Adipocyte (in vitro differentiated cells): ENCODE results near the gene STUB1.
A peak's percentile ranks its signal among the peaks of the same experiment; 100 is the strongest.

Experiments used
- DNase-seq: peaks from one replicate; pipeline ENCODE4 v3.0.0-alpha.2; 2015; ENCODE audit warnings: low read depth
- H3K27me3 ChIP-seq: replicated peaks from 2 replicates; pipeline ENCODE4 v1.7.0; 2013; ENCODE audit warnings: mild to moderate bottlenecking, low read length, moderate library complexity; ENCODE audit not compliant: control insufficient read depth, insufficient read depth
- H3K36me3 ChIP-seq: 2 replicates; pipeline ENCODE4 v1.7.0; 2013; ENCODE audit warnings: low read length, mild to moderate bottlenecking, moderate library complexity; ENCODE audit not compliant: control insufficient read depth, insufficient read depth, severe bottlenecking
- H3K4me1 ChIP-seq: 2 replicates; pipeline ENCODE4 v1.7.0; 2013; ENCODE audit warnings: mild to moderate bottlenecking, low read length, moderate library complexity; ENCODE audit not compliant: control insufficient read depth, insufficient read depth
- H3K4me3 ChIP-seq: 2 replicates; pipeline ENCODE4 v1.7.0; 2013; ENCODE audit warnings: mild to moderate bottlenecking, low read length, moderate library complexity
- H3K9ac ChIP-seq: 2 replicates; pipeline ENCODE4 v1.7.0; 2013; ENCODE audit warnings: mild to moderate bottlenecking, low read length, moderate library complexity
- H3K9me3 ChIP-seq: 2 replicates; pipeline ENCODE4 v1.7.0; 2013; ENCODE audit warnings: mild to moderate bottlenecking, low read length, moderate library complexity; ENCODE audit not compliant: control insufficient read depth

Gene STUB1

GRCh38 chr16:637081-638018 is 42.9 kb upstream of the STUB1 start:
- Histone ChIP-seq H3K9me3 (no peaks in the 10 kb centered on the region), H3K4me3 (peak overlapping the region; percentile 87), H3K9ac (peak overlapping the region; percentile 93), H3K27me3 (no peaks in the 10 kb centered on the region), H3K36me3 (peaks cover 7% of the 10 kb centered on the region), H3K4me1 (peaks cover 5% of the 10 kb centered on the region)
- peak; percentile 96 for DNase-seq

GRCh38 chr16:638034-638543 is 42.1 kb upstream of the STUB1 start:
- peaks cover 7% of the 10 kb centered on the region for H3K36me3 ChIP-seq
- no peak for DNase-seq
- H3K4me3 ChIP-seq = no peak overlapping the region
- H3K27me3 ChIP-seq = no peaks in the 10 kb centered on the region
- H3K4me1 ChIP-seq = peaks cover 7% of the 10 kb centered on the region
- no peaks in the 10 kb centered on the region for H3K9me3 ChIP-seq
- no peak overlapping the region for H3K9ac ChIP-seq

- Histone ChIP-seq H3K4me1 (peaks cover 9% of the 10 kb centered on the region), H3K27me3 (no peaks in the 10 kb centered on the region), H3K9me3 (no peaks in the 10 kb centered on the region), H3K36me3 (peaks cover 5% of the 10 kb centered on the region), H3K9ac (no peak overlapping the region), H3K4me3 (no peak overlapping the region)
- no peak for DNase-seq
Observed at GRCh38 chr16:638836-639235, 41.4 kb upstream of the STUB1 start.

GRCh38 chr16:640614-641013 is 39.6 kb upstream of the STUB1 start:
- DNase-seq = no peak
- no peaks in the 10 kb centered on the region for H3K36me3 ChIP-seq
- H3K9ac ChIP-seq = peak overlapping the region; percentile 96
- no peaks in the 10 kb centered on the region for H3K27me3 ChIP-seq
- no peaks in the 10 kb centered on the region for H3K9me3 ChIP-seq
- H3K4me1 ChIP-seq = peaks cover 13% of the 10 kb centered on the region
- no peak overlapping the region for H3K4me3 ChIP-seq

GRCh38 chr16:641326-642188 is 38.7 kb upstream of the STUB1 start, which contains the start of gene MCRIP2:
MCRIP2 (plus strand) TSS chr16:641828; CDS start chr16:641992, 164 bp downstream.
- Histone ChIP-seq H3K4me3 (peak within 1 kb of the TSS; percentile 87), H3K9me3 (no peaks in the 10 kb centered on the region), H3K9ac (peak within 1 kb of the TSS; percentile 96), H3K27me3 (no peaks in the 10 kb centered on the region), H3K4me1 (peaks cover 22% of the 10 kb centered on the region), H3K36me3 (no peaks in the 10 kb centered on the region)
- DNase-seq = peak; percentile 89

- Histone ChIP-seq H3K4me1 (peaks cover 28% of the 10 kb centered on the region), H3K9ac (peak overlapping the region; percentile 96), H3K27me3 (no peaks in the 10 kb centered on the region), H3K9me3 (no peaks in the 10 kb centered on the region), H3K36me3 (no peaks in the 10 kb centered on the region), H3K4me3 (peak overlapping the region; percentile 87)
- DNase-seq = peak; percentile 47
Observed at GRCh38 chr16:642189-643049, 37.8 kb upstream of the STUB1 start.

- no peak for DNase-seq
- no peaks in the 10 kb centered on the region for H3K27me3 ChIP-seq
- H3K4me3 ChIP-seq = peak overlapping the region; percentile 87
- no peaks in the 10 kb centered on the region for H3K9me3 ChIP-seq
- H3K9ac ChIP-seq = peak overlapping the region; percentile 96
- no peaks in the 10 kb centered on the region for H3K36me3 ChIP-seq
- H3K4me1 ChIP-seq = peaks cover 28% of the 10 kb centered on the region
Observed at GRCh38 chr16:643050-643368, 37.2 kb upstream of the STUB1 start.

GRCh38 chr16:644556-644955 is 35.7 kb upstream of the STUB1 start:
- no peak for DNase-seq
- Histone ChIP-seq H3K36me3 (no peaks in the 10 kb centered on the region), H3K4me1 (peaks cover 37% of the 10 kb centered on the region), H3K9ac (no peak overlapping the region), H3K4me3 (no peak overlapping the region), H3K9me3 (no peaks in the 10 kb centered on the region), H3K27me3 (no peaks in the 10 kb centered on the region)

GRCh38 chr16:645852-646678 is 34.1 kb upstream of the STUB1 start:
- no peaks in the 10 kb centered on the region for H3K27me3 ChIP-seq
- DNase-seq = no peak
- peak overlapping the region; percentile 23 for H3K4me3 ChIP-seq
- H3K9ac ChIP-seq = peak overlapping the region; percentile 60
- H3K9me3 ChIP-seq = no peaks in the 10 kb centered on the region
- H3K36me3 ChIP-seq = no peaks in the 10 kb centered on the region
- peaks cover 41% of the 10 kb centered on the region for H3K4me1 ChIP-seq

- Histone ChIP-seq H3K36me3 (no peaks in the 10 kb centered on the region), H3K4me3 (no peak overlapping the region), H3K9me3 (no peaks in the 10 kb centered on the region), H3K27me3 (no peaks in the 10 kb centered on the region), H3K4me1 (peaks cover 41% of the 10 kb centered on the region), H3K9ac (peak overlapping the region; percentile 60)
- no peak for DNase-seq
Observed at GRCh38 chr16:646679-647172, 33.5 kb upstream of the STUB1 start.
